HG02571 (cell line): ENCODE data around the gene SELPLG.

Source experiments
- ATAC-seq: cut with Tn5 transposase; IDR thresholded peaks from one replicate; pipeline ENCODE4 v1.9.1; 2021; ENCODE audit warnings: mild to moderate bottlenecking, moderate library complexity; ENCODE audit not compliant: unreplicated experiment

The SELPLG gene

GRCh38 chr12:108605690-108606406 lies 27.8 kb downstream of the SELPLG start:
- ATAC-seq, result no peak

- ATAC-seq, result no peak
Observed at GRCh38 chr12:108605000-108605689, 28.5 kb downstream of the SELPLG start.

GRCh38 chr12:108604208-108604941 lies 29.3 kb downstream of the SELPLG start:
- ATAC-seq, result no peak

GRCh38 chr12:108603743-108604142 lies 30.0 kb downstream of the SELPLG start:
- no peak for ATAC-seq

- ATAC-seq, result no peak
Observed at GRCh38 chr12:108602976-108603704, 30.6 kb downstream of the SELPLG start.

- no peak for ATAC-seq
Observed at GRCh38 chr12:108602209-108602705, 31.4 kb downstream of the SELPLG start.

- no peak for ATAC-seq
Observed at GRCh38 chr12:108600702-108601007, 33.0 kb downstream of the SELPLG start.

GRCh38 chr12:108599948-108600701 lies 33.6 kb downstream of the SELPLG start:
- no peak for ATAC-seq

- ATAC-seq, result no peak
Observed at GRCh38 chr12:108599541-108599940, 34.2 kb downstream of the SELPLG start.

- ATAC-seq, result no peak
Observed at GRCh38 chr12:108598553-108599250, 35.0 kb downstream of the SELPLG start.

- no peak for ATAC-seq
Observed at GRCh38 chr12:108597559-108598471, 35.9 kb downstream of the SELPLG start, which contains the start of gene TMEM119. TSS of gene TMEM119 (minus strand) at chr12:108598084. CDS start at chr12:108592383, 5,701 bp downstream.

GRCh38 chr12:108596854-108597558 lies 36.7 kb downstream of the SELPLG start:
- ATAC-seq, result no peak

GRCh38 chr12:108595711-108596647 lies 37.7 kb downstream of the SELPLG start:
- no peak for ATAC-seq

GRCh38 chr12:108594960-108595710 lies 38.6 kb downstream of the SELPLG start:
- no peak for ATAC-seq

- ATAC-seq, result no peak
Observed at GRCh38 chr12:108594323-108594903, 39.3 kb downstream of the SELPLG start.
